IMR-90 (cell line): ENCODE measurements around the gene C1orf74.

Experiments
- FOS ChIP-seq: fragments of 150-350 bp; IDR thresholded peaks from 2 replicates; pipeline ENCODE4 v1.6.1; 2016; ENCODE audit warnings: low read depth, low read length
- MXI1 ChIP-seq: IDR thresholded peaks from 2 replicates; pipeline ENCODE4 v1.6.1; 2012; ENCODE audit warnings: low read depth, mild to moderate bottlenecking, low read length, moderate library complexity, borderline replicate concordance
- POLR2A ChIP-seq: IDR thresholded peaks from 2 replicates; pipeline ENCODE4 v1.6.1; 2012; ENCODE audit warnings: mild to moderate bottlenecking, low read depth, low read length
- RAD21 ChIP-seq: IDR thresholded peaks from 2 replicates; pipeline ENCODE4 v1.6.1; 2012; ENCODE audit warnings: low read length, improper control_type of control experiment
- RCOR1 ChIP-seq: IDR thresholded peaks from 2 replicates; pipeline ENCODE4 v1.6.1; 2012; ENCODE audit warnings: mild to moderate bottlenecking, low read length, improper control_type of control experiment; ENCODE audit not compliant: insufficient replicate concordance
- TF ChIP-seq, protein P1 (sequence below): conservative IDR thresholded peaks from 2 replicates; pipeline ENCODE4 v1.5.1; 2012; ENCODE audit warnings: mild to moderate bottlenecking, low read depth, low read length, improper control_type of control experiment
- TF ChIP-seq, protein P2 (sequence below): fragments of 150-350 bp; IDR thresholded peaks from 2 replicates; pipeline ENCODE4 v1.6.1; 2017; ENCODE audit warnings: mild to moderate bottlenecking, antibody characterized with exemption, low read length, low read depth

DNA sequence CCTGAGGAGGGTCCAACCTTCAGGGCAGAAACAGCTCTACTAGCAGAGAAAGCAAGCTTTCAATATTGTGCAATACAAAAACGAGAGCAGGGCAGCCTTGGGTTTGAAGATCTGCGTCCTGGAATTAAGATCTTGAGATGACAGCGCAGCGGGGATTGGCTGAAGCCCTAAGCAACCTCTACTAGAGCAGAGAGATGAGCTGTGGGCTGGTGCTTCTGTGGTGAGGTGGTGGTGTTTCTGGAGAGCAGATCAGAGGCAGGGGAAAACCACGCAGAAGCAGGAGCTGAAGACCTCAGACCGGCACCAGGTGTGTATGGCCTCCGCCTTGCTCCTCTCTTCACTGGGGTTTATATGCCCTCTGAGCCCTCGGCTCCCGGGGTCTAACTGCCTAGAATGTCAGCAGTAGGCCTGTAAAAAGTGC, 16.0 kb downstream of the C1orf74 start:
- TF ChIP-seq, protein P1, sequence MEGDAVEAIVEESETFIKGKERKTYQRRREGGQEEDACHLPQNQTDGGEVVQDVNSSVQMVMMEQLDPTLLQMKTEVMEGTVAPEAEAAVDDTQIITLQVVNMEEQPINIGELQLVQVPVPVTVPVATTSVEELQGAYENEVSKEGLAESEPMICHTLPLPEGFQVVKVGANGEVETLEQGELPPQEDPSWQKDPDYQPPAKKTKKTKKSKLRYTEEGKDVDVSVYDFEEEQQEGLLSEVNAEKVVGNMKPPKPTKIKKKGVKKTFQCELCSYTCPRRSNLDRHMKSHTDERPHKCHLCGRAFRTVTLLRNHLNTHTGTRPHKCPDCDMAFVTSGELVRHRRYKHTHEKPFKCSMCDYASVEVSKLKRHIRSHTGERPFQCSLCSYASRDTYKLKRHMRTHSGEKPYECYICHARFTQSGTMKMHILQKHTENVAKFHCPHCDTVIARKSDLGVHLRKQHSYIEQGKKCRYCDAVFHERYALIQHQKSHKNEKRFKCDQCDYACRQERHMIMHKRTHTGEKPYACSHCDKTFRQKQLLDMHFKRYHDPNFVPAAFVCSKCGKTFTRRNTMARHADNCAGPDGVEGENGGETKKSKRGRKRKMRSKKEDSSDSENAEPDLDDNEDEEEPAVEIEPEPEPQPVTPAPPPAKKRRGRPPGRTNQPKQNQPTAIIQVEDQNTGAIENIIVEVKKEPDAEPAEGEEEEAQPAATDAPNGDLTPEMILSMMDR, result no peak
- TF ChIP-seq POLR2A, result no peak
- TF ChIP-seq, protein P2, sequence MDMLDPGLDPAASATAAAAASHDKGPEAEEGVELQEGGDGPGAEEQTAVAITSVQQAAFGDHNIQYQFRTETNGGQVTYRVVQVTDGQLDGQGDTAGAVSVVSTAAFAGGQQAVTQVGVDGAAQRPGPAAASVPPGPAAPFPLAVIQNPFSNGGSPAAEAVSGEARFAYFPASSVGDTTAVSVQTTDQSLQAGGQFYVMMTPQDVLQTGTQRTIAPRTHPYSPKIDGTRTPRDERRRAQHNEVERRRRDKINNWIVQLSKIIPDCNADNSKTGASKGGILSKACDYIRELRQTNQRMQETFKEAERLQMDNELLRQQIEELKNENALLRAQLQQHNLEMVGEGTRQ, result no peak
- no peak for TF ChIP-seq RCOR1
- no peak for TF ChIP-seq MXI1
- TF ChIP-seq FOS, result no peak
- no peak for TF ChIP-seq RAD21
